SH-SY5Y (cell line): ENCODE measurements around the gene NFIA.

ENCODE experiments used
- GATA2 ChIP-seq: IDR thresholded peaks from 2 replicates; pipeline ENCODE4 v1.6.1; 2011; ENCODE audit warnings: mild to moderate bottlenecking, low read depth, low read length
- GATA3 ChIP-seq: IDR thresholded peaks from 2 replicates; pipeline ENCODE4 v1.6.1; 2011; ENCODE audit warnings: low read depth, mild to moderate bottlenecking, low read length, moderate library complexity

The NFIA gene

GRCh38 chr1:61174060-61174795 is 91.9 kb downstream of the NFIA start:
- TF ChIP-seq GATA3 (no peak), GATA2 (no peak)

- TF ChIP-seq GATA3 (no peak), GATA2 (no peak)
These were observed 93.6 kb downstream of the NFIA start for GRCh38 chr1:61175976-61176375.

- TF ChIP-seq GATA2 (no peak), GATA3 (no peak)
These were observed 99.0 kb downstream of the NFIA start for GRCh38 chr1:61181067-61182038.

GRCh38 chr1:61182049-61182448 is 99.7 kb downstream of the NFIA start:
- TF ChIP-seq GATA2 = no peak
- no peak for TF ChIP-seq GATA3

- TF ChIP-seq GATA3 (no peak), GATA2 (no peak)
These were observed 100.1 kb downstream of the NFIA start for GRCh38 chr1:61182480-61182879.

- TF ChIP-seq GATA2 = no peak
- no peak for TF ChIP-seq GATA3
These were observed 101.2 kb downstream of the NFIA start for GRCh38 chr1:61183471-61184039.

GRCh38 chr1:61184040-61184713 is 101.8 kb downstream of the NFIA start:
- TF ChIP-seq GATA3 = no peak
- TF ChIP-seq GATA2 = no peak

GRCh38 chr1:61184714-61185106 is 102.3 kb downstream of the NFIA start:
- no peak for TF ChIP-seq GATA3
- TF ChIP-seq GATA2 = no peak

GRCh38 chr1:61186753-61187152 is 104.4 kb downstream of the NFIA start:
- TF ChIP-seq GATA3 (no peak), GATA2 (no peak)

GRCh38 chr1:61187352-61188086 is 105.2 kb downstream of the NFIA start:
- TF ChIP-seq GATA3 (no peak), GATA2 (no peak)

GRCh38 chr1:61190153-61190552 is 107.8 kb downstream of the NFIA start:
- TF ChIP-seq GATA2 (no peak), GATA3 (no peak)

- no peak for TF ChIP-seq GATA3
- no peak for TF ChIP-seq GATA2
These were observed 108.5 kb downstream of the NFIA start for GRCh38 chr1:61190618-61191432.

GRCh38 chr1:61191433-61191720 is 109.0 kb downstream of the NFIA start:
- TF ChIP-seq GATA2 = no peak
- TF ChIP-seq GATA3 = no peak
